K562 (cell line): ENCODE measurements around the gene B3GALT6. TPM values are rescaled to one million over a fixed set of nuclear protein-coding genes. Genes with fewer than 3 reads are reported as not detected.

Source experiments
- CREB5 ChIP-seq: fragments of 250-450 bp; sonication (Bioruptor Pico); IDR thresholded peaks from 2 replicates; pipeline ENCODE4 v1.5.0; 2020; ENCODE audit warnings: mild to moderate bottlenecking
- ETV1 ChIP-seq: fragments of 450-650 bp; conservative IDR thresholded peaks from 2 replicates; pipeline ENCODE4 v1.6.1; 2016; ENCODE audit warnings: missing genetic modification characterization, control low read depth, low read depth, missing compliant biosample characterization
- HCFC1 ChIP-seq: IDR thresholded peaks from 2 replicates; pipeline ENCODE4 v1.6.1; 2012; ENCODE audit warnings: low read depth, low read length, improper control_type of control experiment
- HOMEZ ChIP-seq: fragments of 250-450 bp; sonication (Bioruptor Pico); IDR thresholded peaks from 2 replicates; pipeline ENCODE4 v1.4.0; 2020; ENCODE audit warnings: mild to moderate bottlenecking, moderate library complexity
- NKRF ChIP-seq: fragments of 450-650 bp; IDR thresholded peaks from 2 replicates; pipeline ENCODE4 v1.6.1; 2016; ENCODE audit warnings: borderline replicate concordance
- RFX1 ChIP-seq: fragments of 450-650 bp; IDR thresholded peaks from 2 replicates; pipeline ENCODE4 v1.6.1; 2016; ENCODE audit warnings: mild to moderate bottlenecking, moderate library complexity
- SETDB1 ChIP-seq: IDR thresholded peaks from one replicate; pipeline ENCODE4 v1.6.1; 2012; ENCODE audit warnings: low read length, control low read depth, inconsistent platforms
- TCF3 ChIP-seq: sonication (generic); formaldehyde crosslinking; IDR thresholded peaks from 2 replicates; pipeline ENCODE4 v1.4.0; 2020; ENCODE audit warnings: mild to moderate bottlenecking, missing genetic modification reagents
- TGIF2 ChIP-seq: sonication (generic); formaldehyde crosslinking; IDR thresholded peaks from 2 replicates; pipeline ENCODE4 v1.8.1; 2022; ENCODE audit warnings: mild to moderate bottlenecking, missing genetic modification reagents, moderate library complexity
- ZBTB40 ChIP-seq, 2 experiments: fragments of 450-650 bp in 1 of 2; sonication (generic) in 1 of 2; formaldehyde crosslinking in 1 of 2; IDR thresholded peaks; 2 replicates each; pipeline versions ENCODE4 v1.7.1 to v1.9.0; 2016 to 2022; ENCODE audit warnings: inconsistent platforms in 1 of 2, mild to moderate bottlenecking in 1 of 2, missing genetic modification reagents in 1 of 2
- ZNF133 ChIP-seq: fragments of 250-450 bp; sonication (Bioruptor Pico); IDR thresholded peaks from 2 replicates; pipeline ENCODE4 v1.4.0; 2020; ENCODE audit warnings: mild to moderate bottlenecking
- ZNF175 ChIP-seq: fragments of 200-800 bp; sonication (Bioruptor generic); IDR thresholded peaks from 2 replicates; pipeline ENCODE4 v1.6.1; 2016; ENCODE audit warnings: low read depth, mild to moderate bottlenecking, missing genetic modification characterization, missing compliant biosample characterization
- polyA plus RNA-seq, 8 experiments: library from polyadenylated mRNA; depleted of rRNA in 4 of 8; stranded (reverse) in 5 of 8; unstranded in 3 of 8; fragments of >200 nt; fragmentation: Nextera tagmentation in 2 of 8; fragmentation: Illumina TruSeq in 1 of 8; extraction: Ambion mirVana in 2 of 8; extraction: Trizol in 1 of 8; gene quantifications; 2 replicates each; pipeline versions ENCODE4 v1.2.1 to v1.2.3, GENCODE V29; 2011 to 2014; ENCODE audit warnings: inconsistent platforms in 1 of 8, missing spikeins in 1 of 8
- total RNA-seq, 7 experiments: library from RNA; depleted of rRNA in 6 of 7; stranded (reverse); fragments of >200 nt in 6 of 7; fragmentation: Illumina TruSeq in 2 of 7; extraction: Trizol in 2 of 7; gene quantifications; 2 replicates each; pipeline versions ENCODE4 v1.2.1 to v1.2.3, GENCODE V29; 2011 to 2021; ENCODE audit warnings: low replicate concordance in 1 of 7

The B3GALT6 gene
- total and polyA plus RNA-seq, 9 of the 15 experiments (the other 6 are each of a cell fraction or from before 2014, with no cell fraction given), result 0.68 to 29.8 (median 9.9) TPM

- TF ChIP-seq ZBTB40 (IDR thresholded peaks at IDR 0.05) (peak; percentile 11; the same call in 1 of the 2 replicates), ZBTB40 (CRISPR knock-in tag; IDR thresholded peaks at IDR 0.05) (no peak), ZNF175 (CRISPR knock-in tag) (peak; percentile 61; the same call in 1 of the 2 replicates), ZNF133 (no peak), RFX1 (no peak), CREB5 (CRISPR knock-in tag) (no peak), NKRF (no peak), TCF3 (CRISPR knock-in tag) (no peak), TGIF2 (CRISPR knock-in tag) (no peak), HCFC1 (no peak), ETV1 (tag) (peak; percentile 26; the same call in 1 of the 2 replicates), HOMEZ (CRISPR knock-in tag) (no peak), SETDB1 (no peak)
These were observed 30.9 kb upstream of the B3GALT6 start (continued) for GRCh38 chr1:1200876-1201810.
